ENCODE measurements around the gene SH3RF3.

The SH3RF3 gene

DNA sequence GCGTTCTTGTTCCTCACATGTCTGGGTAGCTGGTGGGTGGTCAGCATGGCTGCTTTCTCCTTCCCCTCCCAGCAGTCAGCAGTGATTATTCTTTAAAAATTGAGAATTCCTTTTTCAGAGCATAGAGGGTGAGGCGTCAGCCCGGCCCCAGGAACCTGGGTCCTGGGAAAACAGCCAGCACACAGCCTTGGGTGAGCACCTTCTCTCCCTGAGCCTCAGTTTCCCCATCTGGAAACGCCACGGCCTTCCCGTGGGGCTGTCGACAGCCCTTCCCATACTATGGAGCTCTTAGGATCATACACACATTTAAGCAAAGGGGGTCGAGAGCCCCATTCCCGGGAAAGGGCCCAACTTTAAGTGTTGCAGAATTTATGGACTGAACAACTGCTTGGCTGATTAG lies 73.5 kb downstream of the SH3RF3 start:
- no peak for DNase-seq (ENCODE audit: low read depth)

DNA sequence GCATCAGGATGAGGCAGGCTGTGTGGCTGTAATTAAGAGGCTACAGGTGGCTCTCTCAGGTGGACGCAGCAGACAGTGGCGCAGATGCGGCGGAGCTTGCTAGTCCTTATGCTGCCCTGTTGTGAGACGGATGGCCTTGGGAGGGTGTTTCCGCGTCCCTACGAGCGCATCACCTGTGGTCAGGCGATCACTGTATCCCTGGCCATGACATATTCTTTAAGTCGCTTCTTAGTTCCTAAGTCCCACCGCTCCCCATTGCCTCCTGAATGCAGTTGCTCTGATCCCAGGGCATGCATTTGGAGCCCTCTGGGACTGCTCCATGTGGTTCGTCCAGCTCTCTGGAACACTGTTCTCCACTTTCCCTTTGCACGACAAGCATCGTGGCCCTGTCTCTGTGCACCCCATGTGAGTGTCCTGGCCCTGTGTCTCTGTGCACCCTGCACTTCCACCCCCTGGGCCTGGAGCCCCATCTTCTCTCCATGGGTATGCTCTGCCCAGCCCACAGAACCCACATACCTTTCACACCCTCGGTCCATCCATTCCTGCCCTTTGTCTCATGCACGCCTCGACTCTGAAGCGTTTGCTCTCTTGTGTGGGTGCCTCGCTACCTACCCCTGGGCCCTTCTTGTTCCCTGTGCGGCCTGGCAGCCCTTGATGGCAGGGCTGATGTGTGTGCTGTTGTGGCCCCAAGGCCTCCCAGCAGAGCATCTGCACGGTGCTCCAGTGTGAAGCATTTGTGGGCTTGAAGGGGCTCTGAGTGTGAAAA lies 74.4 kb downstream of the SH3RF3 start:
- no peak for DNase-seq (ENCODE audit: low read depth)

DNA sequence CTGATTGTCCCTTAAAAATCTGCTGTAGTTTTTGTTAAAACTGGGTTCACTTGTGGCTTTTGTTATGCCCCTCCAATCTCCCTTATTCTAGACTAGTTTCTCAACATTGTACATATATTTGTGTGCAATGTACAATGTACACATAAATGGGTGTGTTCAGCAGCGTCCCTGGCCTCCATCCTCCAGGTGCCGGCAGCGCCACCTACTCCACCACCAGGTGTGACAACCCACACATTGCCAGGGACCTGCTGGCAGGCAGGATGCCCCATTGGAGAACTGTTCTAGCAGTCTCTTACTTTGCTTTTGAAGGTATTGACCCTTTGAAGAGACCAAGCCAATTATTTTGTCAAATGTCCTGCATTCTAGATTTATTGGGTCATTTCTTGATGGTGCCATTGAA lies 75.4 kb downstream of the SH3RF3 start:
- DNase-seq (ENCODE audit: low read depth), result no peak

DNA sequence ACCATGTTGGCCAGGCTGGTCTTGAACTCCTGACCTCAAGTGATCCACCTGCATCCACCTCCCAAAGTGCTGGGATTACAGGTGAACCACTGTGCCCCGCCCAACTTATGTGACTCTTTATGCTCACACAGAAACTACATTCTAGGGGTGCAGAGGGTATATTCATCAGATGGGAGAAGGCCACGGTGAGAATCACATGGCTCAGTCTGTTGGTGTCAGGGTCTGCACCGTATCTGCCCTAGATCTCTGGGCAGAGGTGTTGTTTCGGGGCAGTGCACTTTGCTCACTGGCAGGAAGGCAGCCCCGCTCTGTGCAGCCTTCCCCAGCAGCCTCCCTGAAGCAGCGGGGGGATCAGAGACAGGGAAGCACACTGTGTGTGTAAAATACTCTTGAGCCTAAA lies 76.4 kb downstream of the SH3RF3 start:
- DNase-seq (ENCODE audit: low read depth), result no peak

DNA sequence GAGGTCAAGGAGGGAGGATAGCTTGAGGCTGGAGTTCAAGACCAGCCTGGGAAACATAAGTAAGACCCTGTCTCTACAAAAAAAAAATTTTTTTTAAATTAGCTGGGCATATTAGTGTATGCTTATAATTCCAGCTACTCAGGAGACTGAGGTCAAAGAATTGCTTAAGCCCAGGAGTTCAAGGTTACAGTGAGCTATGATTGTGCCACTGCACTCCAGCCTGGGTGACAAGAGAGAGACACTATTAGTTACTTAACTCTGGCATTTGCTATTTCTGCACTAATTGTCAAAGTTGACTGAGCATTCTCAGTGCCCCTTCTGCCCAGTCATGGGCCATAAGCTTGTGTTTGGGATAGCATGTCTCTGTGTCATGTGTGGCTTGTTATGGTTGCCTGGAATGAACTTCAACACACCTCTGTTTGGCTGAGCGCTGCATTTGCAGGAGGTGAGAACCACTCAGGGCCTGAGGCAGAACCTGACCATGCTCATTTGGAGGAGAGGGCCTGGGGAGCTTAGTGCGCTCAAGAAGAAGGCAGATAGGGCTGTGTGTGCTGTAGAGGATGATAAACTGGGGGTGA lies 77.7 kb downstream of the SH3RF3 start:
- DNase-seq (ENCODE audit: low read depth), result no peak

DNA sequence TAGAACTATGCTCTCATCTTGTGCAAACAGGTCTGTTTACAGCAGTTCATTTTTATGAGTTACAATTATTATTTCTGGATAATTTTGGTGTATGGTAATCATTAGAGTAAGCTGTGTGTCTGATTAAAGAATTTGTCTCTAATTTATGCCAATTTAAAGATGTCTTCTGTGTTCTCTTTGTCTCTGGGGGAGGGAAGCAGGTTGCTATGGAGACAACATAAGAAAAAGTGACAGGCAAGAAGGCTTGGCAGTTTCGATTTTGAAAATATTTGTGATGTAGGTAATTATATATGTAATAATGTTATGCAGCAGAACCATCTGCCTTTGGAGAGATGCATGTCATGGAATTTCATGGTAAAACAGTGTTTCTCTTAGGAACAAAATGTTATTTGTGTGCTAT lies 78.2 kb downstream of the SH3RF3 start:
- DNase-seq (ENCODE audit: low read depth), result no peak

DNA sequence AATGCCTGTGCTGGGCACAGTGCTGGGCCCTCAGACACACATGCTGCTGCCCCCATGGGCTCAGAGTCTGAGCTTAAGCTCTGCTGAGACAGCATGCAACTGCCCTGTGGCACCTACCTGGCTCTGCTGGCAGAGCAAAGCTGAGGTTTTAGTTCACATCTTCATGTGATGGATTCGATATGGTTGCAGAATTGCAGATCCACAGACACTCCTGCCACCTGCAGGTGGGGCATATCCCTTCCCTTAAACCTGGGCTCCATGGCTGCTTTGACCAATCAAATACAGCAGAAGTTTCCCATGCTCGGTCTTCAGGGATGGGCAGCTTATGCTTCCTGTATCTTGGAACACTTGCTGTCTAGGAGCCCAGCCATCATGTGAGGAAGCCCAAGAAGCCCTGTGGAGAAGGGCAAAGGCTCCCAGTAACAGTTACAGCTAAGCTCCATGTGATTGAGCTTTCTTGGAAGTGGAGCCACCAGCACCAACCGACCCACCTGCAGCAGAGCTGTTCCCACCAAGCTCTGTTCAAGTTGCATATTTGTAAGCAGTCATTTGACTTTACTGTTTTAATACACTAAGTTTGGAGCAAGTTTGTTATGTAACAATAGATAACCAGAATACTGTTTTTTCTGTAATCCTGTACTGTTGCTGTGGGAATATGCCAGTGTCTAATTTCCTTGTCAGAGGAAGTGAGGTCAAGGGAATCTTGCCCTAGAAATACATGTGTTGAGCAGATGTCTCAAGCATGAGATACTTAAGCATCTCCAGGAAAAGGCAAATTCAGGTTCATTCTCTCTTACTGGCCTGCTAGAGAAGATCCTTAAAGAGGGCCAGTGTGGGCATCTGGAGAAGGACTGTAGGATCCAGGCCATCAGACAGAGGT lies 79.3 kb downstream of the SH3RF3 start:
- no peak for DNase-seq (ENCODE audit: low read depth)

DNA sequence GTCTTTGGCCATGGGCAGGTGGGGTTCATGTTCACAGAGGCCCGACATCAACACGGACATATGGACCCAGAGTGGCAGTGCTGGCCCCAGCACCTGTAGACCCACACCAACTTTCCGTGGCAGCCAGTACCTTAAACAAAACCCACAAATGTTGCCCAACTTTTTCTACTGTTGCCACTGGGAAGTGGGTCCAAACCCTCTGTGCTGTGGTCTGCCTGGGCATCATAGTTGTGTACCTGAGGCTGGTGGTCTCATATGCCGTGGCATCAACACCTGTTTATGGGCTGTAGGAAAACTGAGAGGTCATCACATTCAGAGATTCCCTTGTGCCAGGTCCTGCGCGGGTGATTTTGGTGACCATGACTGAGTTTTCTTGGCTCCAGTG lies 79.9 kb downstream of the SH3RF3 start:
- DNase-seq (ENCODE audit: low read depth), result no peak

DNA sequence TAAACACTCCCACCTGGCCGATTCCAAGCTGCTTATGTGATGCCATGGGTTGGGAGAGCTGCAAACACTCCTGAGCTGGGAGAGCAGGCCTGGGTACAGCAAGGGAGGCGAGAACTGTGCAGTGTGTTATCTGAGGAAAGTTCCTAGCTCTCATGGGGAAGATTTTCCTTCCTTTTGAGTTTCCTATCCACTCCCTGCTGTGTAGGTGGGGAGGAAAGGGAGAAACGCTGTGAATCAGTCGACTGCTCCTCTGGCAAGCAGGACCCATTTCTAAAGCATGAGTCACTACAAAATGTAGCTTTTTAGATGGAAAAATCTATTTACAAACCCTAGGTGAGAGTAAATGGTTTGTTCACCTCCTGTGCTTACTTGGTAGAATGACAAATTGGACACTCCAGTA lies 80.4 kb downstream of the SH3RF3 start:
- DNase-seq (ENCODE audit: low read depth), result peak; percentile 43

DNA sequence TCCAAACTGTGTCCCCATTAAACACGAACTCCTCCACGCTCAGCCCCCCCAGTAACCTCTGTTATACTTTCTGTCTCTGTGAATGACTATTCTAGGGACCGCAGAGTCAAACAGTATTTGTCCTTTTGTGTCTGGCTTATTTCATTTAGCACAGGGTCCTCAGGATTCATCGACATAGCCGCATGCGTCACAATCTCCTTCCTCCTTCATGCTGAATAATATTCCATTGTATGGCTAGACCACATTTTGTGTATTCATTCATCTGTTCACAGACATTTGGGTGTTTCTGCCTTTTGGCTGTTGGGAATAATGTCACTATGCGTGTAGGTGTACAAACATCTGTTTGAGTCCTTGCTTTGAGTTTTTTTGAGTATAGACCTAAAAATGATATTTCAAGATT lies 80.9 kb downstream of the SH3RF3 start:
- DNase-seq (ENCODE audit: low read depth), result no peak

DNA sequence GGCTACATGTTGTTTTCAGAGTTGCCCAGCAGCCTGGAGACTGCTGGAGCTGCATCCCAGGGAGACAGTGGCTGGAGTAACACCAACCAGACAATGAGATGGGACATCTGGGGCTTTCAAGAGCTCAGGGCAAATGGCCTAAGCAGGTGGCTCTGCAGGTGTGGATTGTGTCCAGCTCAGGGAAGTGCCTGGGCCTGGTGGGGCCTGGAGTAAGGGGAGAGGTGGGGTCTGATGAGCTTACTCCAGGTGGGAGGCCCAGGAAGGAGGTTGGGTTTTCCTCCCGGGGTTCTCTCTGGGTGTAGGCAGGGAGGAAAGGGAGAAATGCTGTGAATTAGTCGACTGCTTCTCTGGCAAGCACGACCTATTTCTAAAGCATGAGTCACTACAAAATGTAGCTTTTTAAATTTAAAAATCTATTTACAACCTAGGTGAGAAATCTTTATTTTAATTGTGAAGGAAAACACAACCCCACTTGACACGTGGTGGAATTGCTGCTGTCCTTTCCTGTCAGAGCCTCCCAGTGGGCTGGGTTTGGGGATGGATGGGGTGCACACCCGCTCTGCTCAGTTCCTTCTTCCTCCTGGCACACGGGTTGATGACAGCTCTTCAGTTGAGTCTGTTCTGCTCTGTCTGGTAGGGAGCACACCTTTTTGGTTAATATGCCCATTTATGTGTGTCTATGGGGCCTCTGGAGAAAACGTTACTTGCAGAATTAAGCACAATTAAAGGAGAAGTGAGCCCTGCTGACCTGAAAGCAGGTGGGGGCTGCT lies 81.6 kb downstream of the SH3RF3 start:
- no peak for DNase-seq (ENCODE audit: low read depth)

DNA sequence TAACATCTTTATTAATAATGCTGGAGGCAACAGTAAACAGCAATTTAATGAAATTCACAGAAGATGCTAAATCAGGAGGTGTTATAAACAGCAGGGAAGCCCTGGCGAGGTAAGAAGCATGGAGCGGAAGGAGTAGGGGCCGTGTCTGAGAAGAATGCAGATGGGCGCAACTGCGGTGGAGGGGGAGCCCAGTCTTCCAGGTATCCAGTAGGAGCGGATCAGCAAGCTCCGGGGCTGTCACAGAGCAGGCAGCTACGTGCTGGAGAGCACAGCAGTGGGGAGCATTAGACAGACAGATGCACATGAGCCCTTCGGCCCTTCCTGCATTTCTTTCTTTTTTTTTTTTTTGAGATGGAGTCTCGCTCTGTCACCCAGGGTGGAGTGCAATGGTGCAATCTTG lies 82.3 kb downstream of the SH3RF3 start:
- DNase-seq (ENCODE audit: low read depth), result no peak

DNA sequence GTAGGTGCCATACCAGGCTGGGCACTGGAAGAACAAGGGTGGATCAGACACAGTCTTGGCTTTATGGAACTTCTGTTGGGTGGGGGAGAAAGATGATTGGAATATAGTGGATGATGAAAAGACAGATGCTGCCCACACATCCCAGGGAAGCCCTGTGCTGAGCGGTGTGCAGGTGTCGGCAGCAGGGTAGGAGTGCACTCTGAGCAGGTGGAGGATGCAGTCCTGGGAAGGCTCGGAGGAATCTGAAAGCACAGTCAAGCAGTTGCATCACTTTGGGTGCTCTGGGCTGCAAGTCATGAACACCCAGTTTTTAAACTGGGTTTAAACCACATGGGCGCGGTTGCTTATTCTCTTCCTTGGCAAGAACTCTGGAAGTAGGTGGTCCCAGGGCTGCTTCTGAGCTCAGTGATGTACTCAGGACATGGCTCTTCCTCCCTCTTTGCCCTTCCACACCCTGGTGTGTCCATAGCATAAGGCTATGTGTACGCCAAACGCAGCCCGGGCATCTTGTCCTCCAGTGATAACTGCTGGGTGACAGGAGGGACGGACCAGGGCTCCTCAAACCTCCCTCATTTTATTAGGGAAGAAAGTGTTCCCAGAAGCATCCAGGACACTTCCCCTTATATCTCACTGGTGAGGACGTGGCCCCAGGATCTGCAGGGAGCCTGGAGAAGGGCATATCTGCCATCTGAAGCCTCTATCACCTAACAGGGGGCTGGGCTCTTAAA lies 84.0 kb downstream of the SH3RF3 start:
- DNase-seq (ENCODE audit: low read depth), result no peak

DNA sequence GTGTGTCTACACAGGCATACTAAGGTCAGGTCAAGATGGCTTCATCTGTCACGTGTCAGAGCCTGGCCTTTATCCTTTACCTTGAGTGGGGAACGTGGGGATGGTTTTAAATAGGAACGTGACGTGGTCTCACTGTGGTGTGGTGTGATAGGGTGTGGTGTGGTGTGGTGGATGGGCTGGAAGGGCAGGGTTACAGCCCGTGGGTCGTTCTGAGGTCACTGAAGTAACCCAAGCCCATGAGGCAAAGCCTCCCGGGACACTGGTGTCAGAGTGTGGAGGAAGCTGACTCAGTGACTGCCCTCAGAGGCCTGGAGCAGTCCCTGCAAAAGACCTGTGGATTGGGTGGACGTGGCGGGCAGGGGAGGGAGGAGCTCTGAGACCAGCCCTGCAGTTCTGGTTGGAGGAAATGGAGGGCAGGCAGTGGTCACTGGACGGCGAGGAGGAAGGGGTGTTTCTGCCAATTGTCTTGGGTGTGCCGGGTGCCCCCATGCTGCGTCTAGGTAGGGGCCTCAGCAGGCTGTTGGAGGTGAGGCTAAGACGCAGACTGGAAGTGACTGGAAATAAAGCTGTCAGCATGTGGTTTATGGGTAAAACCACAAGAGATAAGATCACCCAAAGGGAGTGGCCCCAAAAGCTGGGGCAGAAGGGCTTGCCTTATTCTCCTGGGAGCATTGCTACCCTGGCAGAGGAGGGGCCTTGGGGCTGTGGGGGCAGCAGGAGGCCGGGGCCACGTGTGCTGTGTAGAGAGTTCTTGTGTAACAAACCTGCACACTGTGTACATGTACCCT lies 84.8 kb downstream of the SH3RF3 start:
- peak; percentile 69 for DNase-seq (ENCODE audit: low read depth)

DNA sequence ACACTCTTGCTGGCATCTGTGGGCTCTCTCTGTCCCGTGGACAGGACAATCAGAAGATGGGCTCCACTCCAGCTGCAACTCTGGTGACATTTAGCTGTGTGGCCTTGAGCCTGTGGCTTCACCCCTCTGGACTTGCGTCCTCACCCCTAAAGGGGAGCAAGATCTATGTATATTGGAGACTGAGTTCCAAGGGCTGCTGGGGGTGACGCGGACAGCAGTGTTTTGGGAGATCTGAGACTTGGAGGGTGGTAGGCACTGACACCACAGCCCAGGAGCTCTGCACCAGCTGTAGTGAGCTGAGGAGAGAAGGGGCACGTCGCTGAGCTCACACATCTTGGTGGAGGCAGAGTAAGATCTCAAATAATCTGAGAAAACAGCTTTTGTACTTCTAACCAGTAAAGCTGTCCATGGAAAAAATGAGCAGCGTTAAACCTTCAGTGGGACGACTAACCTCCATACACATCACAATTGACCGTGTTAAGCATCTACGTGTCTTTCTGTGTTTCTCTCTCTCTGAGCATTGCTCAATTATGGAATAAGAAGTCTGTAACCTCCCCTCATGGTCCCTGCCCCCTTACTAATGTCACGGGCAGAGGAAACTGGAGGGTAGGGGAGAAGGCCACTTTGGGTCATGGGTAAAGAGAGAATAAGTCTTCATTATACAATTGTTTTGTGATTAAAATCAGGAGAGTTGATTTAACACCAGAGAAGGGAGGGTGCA lies 85.8 kb downstream of the SH3RF3 start:
- DNase-seq (ENCODE audit: low read depth), result no peak

DNA sequence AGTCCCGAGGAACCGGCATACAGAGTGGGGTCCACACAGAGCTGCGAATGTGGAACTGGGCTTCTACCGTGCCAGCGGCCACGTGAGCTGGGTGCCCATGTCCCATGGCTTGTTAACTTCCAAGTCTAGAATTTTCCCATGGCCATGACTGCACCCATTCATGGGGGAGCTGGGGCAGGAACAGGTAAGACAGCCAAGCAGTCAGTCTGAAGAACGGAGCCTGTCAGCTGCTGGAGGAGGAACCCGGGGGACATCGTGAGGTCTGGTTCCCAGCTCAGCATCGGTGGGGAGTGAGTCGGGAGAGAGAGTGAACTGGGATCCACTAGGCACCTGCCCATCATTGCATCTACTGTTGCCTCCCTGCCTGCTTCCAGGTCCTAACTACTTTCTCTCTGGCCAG lies 86.9 kb downstream of the SH3RF3 start:
- DNase-seq (ENCODE audit: low read depth), result no peak

DNA sequence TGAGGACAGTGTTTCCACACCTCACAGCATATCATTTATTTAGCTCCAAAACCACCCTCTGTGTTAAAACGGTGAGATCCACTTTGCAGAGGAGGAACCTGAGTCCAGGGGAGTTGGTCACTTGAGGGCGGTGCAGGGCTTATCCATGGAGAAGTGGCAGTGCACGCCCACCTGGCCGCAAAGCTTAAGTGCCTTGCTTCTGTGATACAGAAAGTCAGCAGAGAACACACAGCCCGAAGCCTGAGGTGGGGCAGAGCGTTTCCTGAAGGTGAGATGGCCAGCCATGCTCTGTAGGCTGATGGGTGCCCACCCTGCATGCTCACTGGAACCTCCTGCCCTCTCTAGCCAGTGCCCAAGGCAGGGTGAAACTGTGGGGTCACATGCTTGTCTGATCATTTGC lies 87.3 kb downstream of the SH3RF3 start:
- no peak for DNase-seq (ENCODE audit: low read depth)

DNA sequence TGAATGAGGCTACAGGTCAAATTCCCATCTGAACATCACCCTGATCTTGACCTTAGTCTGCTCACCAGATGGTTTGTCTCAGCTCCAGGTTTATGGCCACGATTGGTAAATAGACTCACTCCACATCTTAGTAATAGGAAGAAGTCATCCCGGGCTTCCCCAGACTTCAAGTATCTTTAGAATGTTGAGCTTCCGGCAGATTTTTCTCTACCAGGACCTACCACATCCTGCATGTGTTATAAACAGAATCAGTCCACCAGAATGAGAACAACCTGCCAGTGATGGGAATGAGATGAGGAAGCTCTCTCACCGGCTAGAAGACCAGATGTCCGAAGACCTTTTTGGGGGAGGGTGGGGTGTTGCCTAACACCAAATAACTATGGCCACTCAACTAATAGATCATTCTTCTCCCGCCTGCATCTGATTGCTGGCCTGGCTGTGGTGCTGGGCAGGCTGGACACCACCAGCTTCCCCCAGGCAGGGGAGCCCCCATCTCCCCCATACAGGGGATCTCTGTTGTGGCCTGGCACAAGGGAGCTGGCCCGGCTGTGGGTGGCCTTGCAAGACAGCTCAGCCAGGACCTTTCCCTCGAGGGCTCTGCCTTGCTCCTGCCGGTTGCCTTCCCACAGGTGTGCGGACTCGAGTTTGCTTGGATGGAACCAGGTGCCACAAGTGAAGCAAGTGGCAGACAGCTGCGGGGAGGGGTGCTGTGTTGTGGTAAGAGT lies 88.5 kb downstream of the SH3RF3 start:
- DNase-seq (ENCODE audit: low read depth), result no peak

DNA sequence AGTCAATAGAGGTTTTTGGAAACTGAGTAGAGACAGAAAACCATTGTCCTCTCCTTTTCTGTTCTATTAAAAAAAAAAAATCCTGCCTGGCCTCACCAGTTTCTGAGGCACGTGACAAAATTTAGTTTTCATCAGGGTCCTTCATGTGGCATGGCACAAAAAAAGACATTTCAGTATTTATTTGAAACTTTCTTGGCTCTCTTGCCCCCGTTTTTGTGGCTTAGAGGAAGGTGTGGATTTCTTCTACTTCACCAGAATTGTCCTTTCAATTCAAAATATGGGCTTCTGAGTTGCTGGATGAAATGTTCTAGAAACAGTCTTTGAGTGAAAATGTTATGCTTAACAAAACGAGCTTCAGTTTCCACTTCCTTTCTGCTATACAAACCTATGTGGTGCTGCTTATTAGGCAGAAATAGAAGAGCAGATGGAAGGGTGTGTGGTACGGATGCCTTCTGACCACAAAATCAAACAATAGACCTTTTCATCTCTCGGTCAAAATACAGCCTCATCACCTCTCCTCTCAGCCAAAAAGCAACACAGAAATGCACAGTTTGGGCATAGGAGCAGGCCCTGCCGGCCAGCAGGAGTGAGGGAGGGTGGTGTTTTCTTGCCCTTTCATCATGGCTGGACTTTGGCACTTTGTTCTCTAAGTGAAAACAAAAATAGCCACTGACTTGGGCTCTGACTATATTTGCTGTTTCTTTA lies 89.2 kb downstream of the SH3RF3 start:
- DNase-seq (ENCODE audit: low read depth), result no peak

All from stromal cell of bone marrow (primary cell).